ENCODE measurements around the gene ANKRD60.

Gene ANKRD60

GRCh38 chr20:58228484-58229197 is at the start of gene ANKRD60:
Gene ANKRD60 (minus strand): TSS chr20:58228653. CDS start chr20:58228653, 0 bp downstream.
- Histone ChIP-seq H3K27me3 (replicated peaks) (peaks cover 5% of the 10 kb centered on the region), H3K4me3 (ENCODE audit: low read depth, low read length) (peak within 1 kb of the TSS; percentile 57)
- in situ Hi-C loops (cut with HindIII; ENCODE audit: low pct_ligation_motif_present, low sequenced_read_pairs): no loop called here

GRCh38 chr20:58277578-58278472 is 49.4 kb upstream of the ANKRD60 start:
- TF ChIP-seq CTCF (IDR thresholded peaks at IDR 0.05; ENCODE audit: low read depth, low read length, missing control alignments): no peak
- H3K27ac ChIP-seq: no peak overlapping the region
- H3K27me3 ChIP-seq (replicated peaks): no peaks in the 10 kb centered on the region
- no peak overlapping the region for H3K4me3 ChIP-seq (ENCODE audit: low read depth, low read length)
- in situ Hi-C loops (cut with HindIII; ENCODE audit: low pct_ligation_motif_present, low sequenced_read_pairs): no loop called here
- no peaks in the 10 kb centered on the region for H3K36me3 ChIP-seq (replicated peaks)
- DNase-seq: no peak

More at GRCh38 chr20:58228484-58229197, at the start of gene ANKRD60:
- peaks cover 4% of the 10 kb centered on the region for H3K36me3 ChIP-seq (replicated peaks)
- peak within 1 kb of the TSS; percentile 65 for H3K27ac ChIP-seq
- no peak for TF ChIP-seq CTCF (IDR thresholded peaks at IDR 0.05; ENCODE audit: low read depth, low read length, missing control alignments)
- DNase-seq: peak; percentile 65

- no peak overlapping the region for H3K27ac ChIP-seq
- in situ Hi-C loops (cut with HindIII; ENCODE audit: low pct_ligation_motif_present, low sequenced_read_pairs): no loop called here
- H3K27me3 ChIP-seq (replicated peaks): no peaks in the 10 kb centered on the region
- no peak for DNase-seq
- no peak overlapping the region for H3K4me3 ChIP-seq (ENCODE audit: low read depth, low read length)
- TF ChIP-seq CTCF (IDR thresholded peaks at IDR 0.05; ENCODE audit: low read depth, low read length, missing control alignments): no peak
- no peaks in the 10 kb centered on the region for H3K36me3 ChIP-seq (replicated peaks)
These were observed 48.7 kb upstream of the ANKRD60 start for GRCh38 chr20:58277107-58277506.

GRCh38 chr20:58274384-58274783 is 45.9 kb upstream of the ANKRD60 start:
- no peak for DNase-seq
- in situ Hi-C loops (cut with HindIII; ENCODE audit: low pct_ligation_motif_present, low sequenced_read_pairs): no loop called here
- TF ChIP-seq CTCF (IDR thresholded peaks at IDR 0.05; ENCODE audit: low read depth, low read length, missing control alignments): no peak
- no peak overlapping the region for H3K27ac ChIP-seq
- no peaks in the 10 kb centered on the region for H3K27me3 ChIP-seq (replicated peaks)
- H3K4me3 ChIP-seq (ENCODE audit: low read depth, low read length): no peak overlapping the region
- H3K36me3 ChIP-seq (replicated peaks): peaks cover 9% of the 10 kb centered on the region

GRCh38 chr20:58271606-58272351 is 43.3 kb upstream of the ANKRD60 start:
- H3K36me3 ChIP-seq (replicated peaks): peaks cover 24% of the 10 kb centered on the region
- in situ Hi-C loops (cut with HindIII; ENCODE audit: low pct_ligation_motif_present, low sequenced_read_pairs): no loop called here
- no peaks in the 10 kb centered on the region for H3K27me3 ChIP-seq (replicated peaks)
- DNase-seq: peak; percentile 29
- no peak for TF ChIP-seq CTCF (IDR thresholded peaks at IDR 0.05; ENCODE audit: low read depth, low read length, missing control alignments)
- no peak overlapping the region for H3K4me3 ChIP-seq (ENCODE audit: low read depth, low read length)
- no peak overlapping the region for H3K27ac ChIP-seq

All from brain microvascular endothelial cell (primary cell).